ENCODE measurements around the gene PTPRG. TPM values are rescaled to one million over a fixed set of nuclear protein-coding genes. Genes with fewer than 3 reads are reported as not detected.
A peak's percentile ranks its signal among the peaks of the same experiment; 100 is the strongest.

The PTPRG gene
- total and polyA plus RNA-seq, 2 experiments from 2014 or later: 24.4 to 131 TPM

- Histone ChIP-seq H3F3A (replicated peaks; ENCODE audit: low read depth) (no peaks in the 10 kb centered on the region), H3K79me2 (replicated peaks; ENCODE audit: insufficient read depth) (peaks cover 100% of the 10 kb centered on the region), H4K20me1 (replicated peaks; ENCODE audit: insufficient read depth) (peaks cover 72% of the 10 kb centered on the region), H3K36me3 (ENCODE audit: insufficient read depth) (no peaks in the 10 kb centered on the region), H3K4me1 (ENCODE audit: insufficient read depth) (peaks cover 82% of the 10 kb centered on the region), H2AFZ (no peak overlapping the region), H3K4me2 (no peak overlapping the region), H3K27ac (ENCODE audit: low read depth) (no peak overlapping the region; the same call in 1 of the 2 replicates), H3K27me3 (ENCODE audit: insufficient read depth) (no peaks in the 10 kb centered on the region), H3K9me2 (ENCODE audit: insufficient read depth) (no peaks in the 10 kb centered on the region), H3K4me3 (no peak overlapping the region)
- Mint-ChIP-seq H3K4me3 (no peak overlapping the region; the same call in 2 of the 3 replicates), H3K27me3 (ENCODE audit: insufficient read depth, low read depth, poor library complexity) (peaks cover 7% of the 10 kb centered on the region), H3K27ac (no peak overlapping the region), H3K4me1 (peaks cover 81% of the 10 kb centered on the region), H3K9me3 (no peaks in the 10 kb centered on the region), H3K36me3 (ENCODE audit: low read depth) (peaks cover 28% of the 10 kb centered on the region)
- no peak for DNase-seq (ENCODE audit: low spot score)
- ATAC-seq: no peak
- TF ChIP-seq EZH2phosphoT487 (IDR thresholded peaks at IDR 0.05; ENCODE audit: unreplicated experiment) (no peak), CTCF (conservative IDR thresholded peaks at IDR 0.05; ENCODE audit: low read depth in 2 of 2) (no peak), ETS1 (IDR thresholded peaks at IDR 0.05) (no peak), POLR2AphosphoS5 (IDR thresholded peaks at IDR 0.05; ENCODE audit: low read depth) (no peak), REST (IDR thresholded peaks at IDR 0.05; ENCODE audit: unreplicated experiment) (no peak)
These were observed 14.5 kb downstream of the PTPRG start for GRCh38 chr3:61575893-61576292.

GRCh38 chr3:61577760-61578159 is 16.4 kb downstream of the PTPRG start:
- Histone ChIP-seq H3K27ac (ENCODE audit: low read depth) (0 out of 2 replicates have a peak overlapping the region, but pooled peaks have one; percentile 13), H3K79me2 (replicated peaks; ENCODE audit: insufficient read depth) (peaks cover 100% of the 10 kb centered on the region), H3K4me3 (no peak overlapping the region), H3K27me3 (ENCODE audit: insufficient read depth) (no peaks in the 10 kb centered on the region), H3K9me2 (ENCODE audit: insufficient read depth) (no peaks in the 10 kb centered on the region), H3K4me2 (no peak overlapping the region), H3K4me1 (ENCODE audit: insufficient read depth) (peaks cover 70% of the 10 kb centered on the region), H3F3A (replicated peaks; ENCODE audit: low read depth) (no peaks in the 10 kb centered on the region), H3K36me3 (ENCODE audit: insufficient read depth) (no peaks in the 10 kb centered on the region), H2AFZ (no peak overlapping the region), H4K20me1 (replicated peaks; ENCODE audit: insufficient read depth) (peaks cover 76% of the 10 kb centered on the region)
- DNase-seq (ENCODE audit: low spot score): no peak
- H3K36me3 Mint-ChIP-seq (ENCODE audit: low read depth): peaks cover 28% of the 10 kb centered on the region
- no peak for TF ChIP-seq CTCF (conservative IDR thresholded peaks at IDR 0.05; ENCODE audit: low read depth in 2 of 2)
- no peak for TF ChIP-seq STAT1 (IDR thresholded peaks at IDR 0.05; ENCODE audit: unreplicated experiment)
- no peak for TF ChIP-seq CREB1 (CRISPR knock-in tag; IDR thresholded peaks at IDR 0.05; ENCODE audit: low read depth)
- TF ChIP-seq ETS1 (IDR thresholded peaks at IDR 0.05): no peak
- H3K27ac Mint-ChIP-seq: no peak overlapping the region; the same call in 1 of the 2 replicates
- ATAC-seq: no peak
- peaks cover 77% of the 10 kb centered on the region for H3K4me1 Mint-ChIP-seq
- H3K9me3 Mint-ChIP-seq: no peaks in the 10 kb centered on the region
- H3K27me3 Mint-ChIP-seq (ENCODE audit: insufficient read depth, low read depth, poor library complexity): peaks cover 4% of the 10 kb centered on the region
- no peak overlapping the region for H3K4me3 Mint-ChIP-seq

Measured in GM23338 (cell line).